GM10266 (cell line): ENCODE data around the gene COQ9.
"Not testable (repeated sequence)": the region's sequence is repeated elsewhere in the genome, so short reads cannot be mapped to it uniquely, and the experiment has no call there.

Experiments used
- DNase-seq: peaks from one replicate; pipeline ENCODE4 v3.0.0; 2012; ENCODE audit errors: extremely low spot score
- TF ChIP-seq, protein P1 (sequence below): IDR thresholded peaks from 2 replicates; pipeline ENCODE4 v1.5.1; 2012; ENCODE audit warnings: mild to moderate bottlenecking, low read depth; ENCODE audit not compliant: control insufficient read depth, insufficient read depth; ENCODE audit errors: missing control alignments

Gene COQ9

GRCh38 chr16:57497121-57497520, 49.8 kb downstream of the COQ9 start:
- DNase-seq: no peak
- TF ChIP-seq, protein P1, sequence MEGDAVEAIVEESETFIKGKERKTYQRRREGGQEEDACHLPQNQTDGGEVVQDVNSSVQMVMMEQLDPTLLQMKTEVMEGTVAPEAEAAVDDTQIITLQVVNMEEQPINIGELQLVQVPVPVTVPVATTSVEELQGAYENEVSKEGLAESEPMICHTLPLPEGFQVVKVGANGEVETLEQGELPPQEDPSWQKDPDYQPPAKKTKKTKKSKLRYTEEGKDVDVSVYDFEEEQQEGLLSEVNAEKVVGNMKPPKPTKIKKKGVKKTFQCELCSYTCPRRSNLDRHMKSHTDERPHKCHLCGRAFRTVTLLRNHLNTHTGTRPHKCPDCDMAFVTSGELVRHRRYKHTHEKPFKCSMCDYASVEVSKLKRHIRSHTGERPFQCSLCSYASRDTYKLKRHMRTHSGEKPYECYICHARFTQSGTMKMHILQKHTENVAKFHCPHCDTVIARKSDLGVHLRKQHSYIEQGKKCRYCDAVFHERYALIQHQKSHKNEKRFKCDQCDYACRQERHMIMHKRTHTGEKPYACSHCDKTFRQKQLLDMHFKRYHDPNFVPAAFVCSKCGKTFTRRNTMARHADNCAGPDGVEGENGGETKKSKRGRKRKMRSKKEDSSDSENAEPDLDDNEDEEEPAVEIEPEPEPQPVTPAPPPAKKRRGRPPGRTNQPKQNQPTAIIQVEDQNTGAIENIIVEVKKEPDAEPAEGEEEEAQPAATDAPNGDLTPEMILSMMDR: no peak

DNA sequence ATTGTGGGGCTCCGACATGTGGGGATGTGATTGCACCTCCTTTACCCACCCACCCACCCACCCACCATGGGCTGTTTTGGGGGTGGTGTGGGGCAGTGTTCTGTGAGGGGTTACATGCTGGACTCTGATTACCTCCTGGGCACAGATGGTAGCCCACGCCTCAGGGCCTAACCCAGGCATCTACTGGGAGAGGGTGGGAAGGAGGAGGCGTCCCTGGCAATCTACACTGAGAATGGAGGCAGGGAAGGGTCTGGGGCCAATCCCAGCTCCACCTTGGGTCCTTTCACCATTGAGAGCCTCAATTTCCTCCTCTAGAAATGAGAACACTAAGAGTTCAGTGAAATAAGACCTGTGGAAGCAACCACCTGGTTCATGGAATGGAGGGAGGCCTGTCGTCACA, 50.8 kb downstream of the COQ9 start:
- no peak for DNase-seq
- TF ChIP-seq, protein P1: no peak

DNA sequence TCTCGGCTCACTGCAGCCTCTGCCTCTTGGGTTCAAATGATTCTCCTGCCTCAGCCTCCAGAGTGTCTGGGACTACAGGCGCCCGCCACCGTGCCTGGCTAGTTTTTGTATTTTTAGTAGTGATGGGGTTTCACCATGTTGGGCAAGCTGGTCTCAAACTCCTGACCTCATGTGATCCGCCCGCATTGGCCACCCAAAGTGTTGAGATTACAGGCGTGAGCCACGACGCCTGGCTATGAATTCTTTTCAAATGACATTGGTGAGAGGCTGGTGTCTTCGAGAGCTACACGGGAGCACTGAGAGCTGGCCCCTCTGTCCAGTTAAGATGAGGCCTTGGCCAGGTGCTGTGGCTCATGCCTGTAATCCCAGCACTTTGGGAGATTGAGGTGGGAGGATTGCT, 52.7 kb downstream of the COQ9 start:
- DNase-seq: not testable (repeated sequence)

DNA sequence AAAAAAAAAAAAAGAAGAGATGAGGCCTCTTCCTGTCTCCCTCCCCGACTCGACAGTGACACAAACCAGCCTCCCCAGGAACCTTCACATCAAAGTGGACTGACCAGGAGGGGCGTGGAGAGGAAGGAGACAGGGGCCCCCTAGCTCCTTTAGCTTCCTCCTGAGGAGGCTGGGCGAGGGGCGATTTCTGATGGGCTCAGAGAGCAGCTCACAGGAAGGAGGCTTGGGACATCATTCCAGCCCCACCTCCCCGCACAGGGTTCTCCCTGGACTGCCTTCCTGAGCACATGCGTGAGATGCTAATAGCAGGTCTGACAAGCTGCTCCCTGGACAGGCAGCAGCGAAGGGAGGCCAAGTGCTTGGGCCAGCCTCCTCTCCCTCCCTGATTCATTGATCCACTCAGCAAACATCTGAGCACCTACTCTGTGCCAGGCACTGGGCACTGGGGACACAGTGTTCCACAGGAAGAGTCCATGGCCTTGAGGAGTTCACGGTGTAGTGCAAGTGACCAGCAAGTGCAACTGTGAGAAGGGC, 53.4 kb downstream of the COQ9 start:
- no peak for DNase-seq
- TF ChIP-seq, protein P1: no peak

DNA sequence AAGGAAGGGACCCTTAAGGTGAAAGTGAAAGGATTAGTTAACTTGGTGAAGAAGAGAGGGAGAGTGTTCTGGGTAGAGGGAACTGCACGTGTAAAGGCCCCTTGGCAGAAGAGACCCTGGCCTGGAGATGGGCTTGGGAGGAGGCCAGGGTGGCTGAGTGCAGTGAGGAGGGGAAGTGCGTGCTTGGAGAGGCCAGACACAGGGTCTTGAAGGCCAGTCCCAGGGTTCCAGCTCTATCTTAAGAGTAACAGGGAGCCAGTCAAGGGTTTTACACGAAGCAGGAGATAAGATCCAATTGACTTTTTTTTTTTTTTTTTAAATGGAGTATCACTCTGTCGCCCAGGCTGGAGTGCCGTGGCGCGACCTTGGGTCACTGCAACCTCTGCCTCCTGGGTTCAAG, 54.2 kb downstream of the COQ9 start:
- no peak for DNase-seq
- TF ChIP-seq, protein P1: no peak

DNA sequence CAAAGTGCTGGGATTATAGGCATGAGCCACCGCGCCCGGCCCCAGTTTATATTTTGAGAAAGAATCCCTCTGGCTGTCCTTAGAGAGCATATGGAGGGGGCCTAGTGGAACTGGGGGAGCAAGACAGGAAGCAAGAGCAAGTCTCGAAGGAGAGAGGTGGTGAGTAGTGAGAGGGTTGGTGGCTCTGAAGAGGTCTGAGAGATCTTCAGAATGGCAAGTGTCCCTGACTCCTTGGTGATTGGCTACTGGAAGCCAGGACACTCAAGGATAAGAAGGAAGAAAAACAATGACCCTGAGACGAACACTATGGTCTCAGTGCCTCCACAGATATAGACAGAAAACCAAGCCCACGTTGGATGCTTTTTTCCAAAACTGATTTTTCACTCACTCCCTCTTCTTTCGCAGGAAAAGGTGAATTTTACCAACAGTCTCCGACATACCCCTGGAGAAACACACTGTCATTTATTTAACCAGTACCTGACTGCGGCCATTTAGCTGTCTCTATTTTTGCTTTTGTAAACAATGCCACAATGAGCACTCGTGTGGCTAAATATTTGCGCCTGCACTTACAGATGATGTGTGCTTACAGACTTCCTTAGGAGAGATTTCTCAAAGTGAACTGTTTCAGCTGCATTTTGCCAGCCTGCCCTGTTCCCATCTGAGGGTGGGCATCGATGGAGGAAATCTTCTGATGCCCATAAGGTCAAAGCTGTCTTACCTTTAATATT, 54.9 kb downstream of the COQ9 start:
- DNase-seq: no peak
- TF ChIP-seq, protein P1: no peak

DNA sequence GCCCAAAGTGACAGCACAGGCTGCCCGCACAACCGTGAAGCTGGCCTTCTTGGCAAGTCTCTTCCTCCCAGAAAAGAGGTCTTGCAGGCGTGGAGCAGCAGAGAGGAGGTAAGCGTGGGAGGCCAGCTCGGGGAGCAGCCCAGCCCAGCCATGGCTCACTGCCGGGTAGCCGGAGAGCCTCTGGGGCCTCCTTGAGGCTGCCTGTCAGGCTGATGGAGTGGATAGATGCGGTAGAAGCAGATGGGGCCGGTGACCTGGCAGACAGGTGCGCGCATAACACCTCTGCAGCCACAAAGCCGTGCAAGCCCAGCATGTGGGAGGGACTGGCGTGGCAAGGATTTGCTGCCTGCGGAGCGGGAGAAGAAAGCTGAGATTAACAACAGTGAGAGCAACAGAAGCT, 56.1 kb downstream of the COQ9 start:
- TF ChIP-seq, protein P1: no peak
- no peak for DNase-seq
